ENCODE data around the gene TPSG1.
"Not testable (repeated sequence)": the region's sequence is repeated elsewhere in the genome, so short reads cannot be mapped to it uniquely, and the experiment has no call there.

Gene TPSG1

GRCh38 chr16:1241081-1241480, 16.0 kb upstream of the TPSG1 start:
- H4K20me1 ChIP-seq (ENCODE audit: insufficient read depth, low read length); H3K27ac ChIP-seq (ENCODE audit: low read depth, low read length, poor library complexity, severe bottlenecking); H3K4me2 ChIP-seq (ENCODE audit: low read length); H3K4me1 ChIP-seq (ENCODE audit: insufficient read depth, low read length, severe bottlenecking); H3K9me3 ChIP-seq (ENCODE audit: low read length); H3K9me2 ChIP-seq (ENCODE audit: low read depth, low read length); H3K79me2 ChIP-seq (ENCODE audit: insufficient read depth, low read length); H3K9ac ChIP-seq (ENCODE audit: low read length); H2AFZ ChIP-seq (ENCODE audit: low read length); H3F3A ChIP-seq (ENCODE audit: insufficient read depth, low read length); H3K4me3 ChIP-seq (ENCODE audit: low read depth, low read length, poor library complexity, severe bottlenecking); H3K27me3 ChIP-seq (ENCODE audit: insufficient read depth, low read length); H3K36me3 ChIP-seq (ENCODE audit: insufficient read depth, low read length): not testable (repeated sequence)

GRCh38 chr16:1240436-1240835, 15.4 kb upstream of the TPSG1 start, which contains the start of gene TPSAB1:
Gene TPSAB1 (plus strand): TSS chr16:1240705. CDS start chr16:1240939, 234 bp downstream.
- not testable (repeated sequence) for H3K27me3 ChIP-seq (ENCODE audit: insufficient read depth, low read length); H3K27ac ChIP-seq (ENCODE audit: low read depth, low read length, poor library complexity, severe bottlenecking); H3K4me2 ChIP-seq (ENCODE audit: low read length); H3K4me3 ChIP-seq (ENCODE audit: low read depth, low read length, poor library complexity, severe bottlenecking); H3K9me3 ChIP-seq (ENCODE audit: low read length); H2AFZ ChIP-seq (ENCODE audit: low read length); H3F3A ChIP-seq (ENCODE audit: insufficient read depth, low read length); H3K9me2 ChIP-seq (ENCODE audit: low read depth, low read length); H3K4me1 ChIP-seq (ENCODE audit: insufficient read depth, low read length, severe bottlenecking); H3K79me2 ChIP-seq (ENCODE audit: insufficient read depth, low read length); H4K20me1 ChIP-seq (ENCODE audit: insufficient read depth, low read length); H3K36me3 ChIP-seq (ENCODE audit: insufficient read depth, low read length); H3K9ac ChIP-seq (ENCODE audit: low read length)

DNA sequence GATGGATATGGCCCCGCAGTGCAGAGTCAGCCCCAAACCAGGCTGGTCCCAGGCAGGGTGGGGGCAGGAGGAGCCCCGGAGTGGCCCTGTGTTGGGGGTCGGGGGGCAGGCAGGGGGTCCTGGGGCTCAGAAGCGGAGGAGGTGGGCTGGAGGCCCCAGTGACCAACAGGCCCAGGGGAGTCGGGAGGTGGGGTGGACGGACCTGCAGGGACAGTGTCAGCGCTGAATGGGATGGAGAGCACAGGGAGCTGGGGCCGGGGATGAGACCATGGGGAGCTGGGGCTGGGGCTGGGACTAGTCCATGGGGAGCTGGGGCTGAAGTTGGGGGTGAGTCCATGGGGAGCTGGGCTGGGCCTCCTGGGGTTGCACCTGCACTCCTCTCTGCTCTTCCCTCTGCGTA, 14.5 kb upstream of the TPSG1 start:
- H3K4me1 ChIP-seq (ENCODE audit: insufficient read depth, low read length, severe bottlenecking); H3K4me3 ChIP-seq (ENCODE audit: low read depth, low read length, poor library complexity, severe bottlenecking); H3K9me2 ChIP-seq (ENCODE audit: low read depth, low read length); H3K27ac ChIP-seq (ENCODE audit: low read depth, low read length, poor library complexity, severe bottlenecking); H3K79me2 ChIP-seq (ENCODE audit: insufficient read depth, low read length); H3K9ac ChIP-seq (ENCODE audit: low read length); H3K4me2 ChIP-seq (ENCODE audit: low read length); H3K36me3 ChIP-seq (ENCODE audit: insufficient read depth, low read length); H3K9me3 ChIP-seq (ENCODE audit: low read length); H3F3A ChIP-seq (ENCODE audit: insufficient read depth, low read length); H2AFZ ChIP-seq (ENCODE audit: low read length); H3K27me3 ChIP-seq (ENCODE audit: insufficient read depth, low read length); H4K20me1 ChIP-seq (ENCODE audit: insufficient read depth, low read length): not testable (repeated sequence)

- not testable (repeated sequence) for H3K9ac ChIP-seq (ENCODE audit: low read length); H3K4me3 ChIP-seq (ENCODE audit: low read depth, low read length, poor library complexity, severe bottlenecking); H3K27me3 ChIP-seq (ENCODE audit: insufficient read depth, low read length); H3K4me2 ChIP-seq (ENCODE audit: low read length); H3K9me2 ChIP-seq (ENCODE audit: low read depth, low read length); H3K27ac ChIP-seq (ENCODE audit: low read depth, low read length, poor library complexity, severe bottlenecking); H3K4me1 ChIP-seq (ENCODE audit: insufficient read depth, low read length, severe bottlenecking); H3K9me3 ChIP-seq (ENCODE audit: low read length); H3K79me2 ChIP-seq (ENCODE audit: insufficient read depth, low read length); H4K20me1 ChIP-seq (ENCODE audit: insufficient read depth, low read length); H2AFZ ChIP-seq (ENCODE audit: low read length); H3F3A ChIP-seq (ENCODE audit: insufficient read depth, low read length); H3K36me3 ChIP-seq (ENCODE audit: insufficient read depth, low read length)
Observed at GRCh38 chr16:1238909-1239308, 13.8 kb upstream of the TPSG1 start.

- no peaks in the 10 kb centered on the region for H3K36me3 ChIP-seq (ENCODE audit: insufficient read depth, low read length)
- H4K20me1 ChIP-seq (ENCODE audit: insufficient read depth, low read length) = no peaks in the 10 kb centered on the region
- H3K4me1 ChIP-seq (ENCODE audit: insufficient read depth, low read length, severe bottlenecking) = no peaks in the 10 kb centered on the region
- no peak overlapping the region for H3K9ac ChIP-seq (ENCODE audit: low read length)
- H2AFZ ChIP-seq (ENCODE audit: low read length) = no peak overlapping the region
- no peak for TF ChIP-seq EZH2 (IDR thresholded peaks at IDR 0.05; ENCODE audit: borderline replicate concordance, low read length)
- no peaks in the 10 kb centered on the region for H3K79me2 ChIP-seq (ENCODE audit: insufficient read depth, low read length)
- no peak overlapping the region for H3K27ac ChIP-seq (ENCODE audit: low read depth, low read length, poor library complexity, severe bottlenecking)
- no peaks in the 10 kb centered on the region for H3K27me3 ChIP-seq (ENCODE audit: insufficient read depth, low read length)
- H3F3A ChIP-seq (ENCODE audit: insufficient read depth, low read length) = no peaks in the 10 kb centered on the region
- no peak overlapping the region for H3K4me3 ChIP-seq (ENCODE audit: low read depth, low read length, poor library complexity, severe bottlenecking)
- H3K4me2 ChIP-seq (ENCODE audit: low read length) = no peak overlapping the region
- H3K9me3 ChIP-seq (ENCODE audit: low read length) = no peaks in the 10 kb centered on the region
- no peaks in the 10 kb centered on the region for H3K9me2 ChIP-seq (ENCODE audit: low read depth, low read length)
Observed at GRCh38 chr16:1237990-1238389, 12.9 kb upstream of the TPSG1 start.

GRCh38 chr16:1236659-1237058, 11.6 kb upstream of the TPSG1 start:
- H3K9me2 ChIP-seq (ENCODE audit: low read depth, low read length); H3K27me3 ChIP-seq (ENCODE audit: insufficient read depth, low read length); H3K9ac ChIP-seq (ENCODE audit: low read length); H3K79me2 ChIP-seq (ENCODE audit: insufficient read depth, low read length); H3K4me3 ChIP-seq (ENCODE audit: low read depth, low read length, poor library complexity, severe bottlenecking); H3K9me3 ChIP-seq (ENCODE audit: low read length); H3K4me1 ChIP-seq (ENCODE audit: insufficient read depth, low read length, severe bottlenecking); H3F3A ChIP-seq (ENCODE audit: insufficient read depth, low read length); H4K20me1 ChIP-seq (ENCODE audit: insufficient read depth, low read length); H3K27ac ChIP-seq (ENCODE audit: low read depth, low read length, poor library complexity, severe bottlenecking); H2AFZ ChIP-seq (ENCODE audit: low read length); H3K4me2 ChIP-seq (ENCODE audit: low read length); H3K36me3 ChIP-seq (ENCODE audit: insufficient read depth, low read length): not testable (repeated sequence)

GRCh38 chr16:1232049-1232748, 7.1 kb upstream of the TPSG1 start:
- not testable (repeated sequence) for H3K9me2 ChIP-seq (ENCODE audit: low read depth, low read length); H4K20me1 ChIP-seq (ENCODE audit: insufficient read depth, low read length); H3K27ac ChIP-seq (ENCODE audit: low read depth, low read length, poor library complexity, severe bottlenecking); H3K4me3 ChIP-seq (ENCODE audit: low read depth, low read length, poor library complexity, severe bottlenecking); H3K36me3 ChIP-seq (ENCODE audit: insufficient read depth, low read length); H3K9ac ChIP-seq (ENCODE audit: low read length); H2AFZ ChIP-seq (ENCODE audit: low read length); H3K27me3 ChIP-seq (ENCODE audit: insufficient read depth, low read length); H3K79me2 ChIP-seq (ENCODE audit: insufficient read depth, low read length); H3F3A ChIP-seq (ENCODE audit: insufficient read depth, low read length); H3K4me2 ChIP-seq (ENCODE audit: low read length); H3K9me3 ChIP-seq (ENCODE audit: low read length); H3K4me1 ChIP-seq (ENCODE audit: insufficient read depth, low read length, severe bottlenecking)
